Body of pancreas (tissue), 4 donors: ENCODE measurements around the gene CHST3.

Experiments used
- POLR2A ChIP-seq, 3 donors: fragments of 450-650 bp; IDR thresholded peaks; one replicate each; pipeline ENCODE4 v1.6.1; 2016; ENCODE audit warnings: antibody characterized with exemption in 3 of 3, mild to moderate bottlenecking in 2 of 3
- TF ChIP-seq, protein P1 (sequence below), 7 experiments: fragments of 450-650 bp in 4 of 7; fragments of 200-600 bp in 3 of 7; sonication (generic) in 3 of 7; IDR thresholded peaks; one replicate each; pipeline ENCODE4 v1.5.1; 2016 to 2019; ENCODE audit warnings: antibody characterized with exemption in 7 of 7

DNA sequence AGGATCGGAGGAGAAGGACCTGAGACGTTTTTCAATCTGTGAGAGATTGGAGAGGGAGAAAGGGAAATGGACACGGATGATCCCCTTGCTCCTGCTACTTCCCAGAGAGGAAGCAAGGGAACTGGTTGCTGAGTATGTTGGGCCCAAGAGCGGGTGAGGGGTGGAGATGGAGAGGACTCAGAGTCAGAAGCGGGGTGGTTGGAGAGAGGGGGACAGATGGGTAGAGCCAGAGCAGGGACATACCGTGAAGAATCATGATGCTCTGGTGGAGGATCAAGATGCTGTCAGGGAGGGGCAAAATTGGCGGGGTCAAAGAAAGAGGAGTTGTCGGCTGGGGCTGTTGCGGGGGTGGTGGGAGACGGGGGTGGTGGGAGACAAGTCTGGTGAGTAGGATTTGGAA is 2.4 kb upstream of the CHST3 start:
- no peak for TF ChIP-seq POLR2A (IDR thresholded peaks at IDR 0.05)
- TF ChIP-seq, protein P1, sequence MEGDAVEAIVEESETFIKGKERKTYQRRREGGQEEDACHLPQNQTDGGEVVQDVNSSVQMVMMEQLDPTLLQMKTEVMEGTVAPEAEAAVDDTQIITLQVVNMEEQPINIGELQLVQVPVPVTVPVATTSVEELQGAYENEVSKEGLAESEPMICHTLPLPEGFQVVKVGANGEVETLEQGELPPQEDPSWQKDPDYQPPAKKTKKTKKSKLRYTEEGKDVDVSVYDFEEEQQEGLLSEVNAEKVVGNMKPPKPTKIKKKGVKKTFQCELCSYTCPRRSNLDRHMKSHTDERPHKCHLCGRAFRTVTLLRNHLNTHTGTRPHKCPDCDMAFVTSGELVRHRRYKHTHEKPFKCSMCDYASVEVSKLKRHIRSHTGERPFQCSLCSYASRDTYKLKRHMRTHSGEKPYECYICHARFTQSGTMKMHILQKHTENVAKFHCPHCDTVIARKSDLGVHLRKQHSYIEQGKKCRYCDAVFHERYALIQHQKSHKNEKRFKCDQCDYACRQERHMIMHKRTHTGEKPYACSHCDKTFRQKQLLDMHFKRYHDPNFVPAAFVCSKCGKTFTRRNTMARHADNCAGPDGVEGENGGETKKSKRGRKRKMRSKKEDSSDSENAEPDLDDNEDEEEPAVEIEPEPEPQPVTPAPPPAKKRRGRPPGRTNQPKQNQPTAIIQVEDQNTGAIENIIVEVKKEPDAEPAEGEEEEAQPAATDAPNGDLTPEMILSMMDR (IDR thresholded peaks at IDR 0.05) = no peak
